Right lung (tissue), 10 donors: ENCODE results near the gene SNHG17. TPM values are rescaled to one million over a fixed set of nuclear protein-coding genes. Genes with fewer than 3 reads are reported as not detected.
"Not testable (repeated sequence)": the region's sequence is repeated elsewhere in the genome, so short reads cannot be mapped to it uniquely, and the experiment has no call there.

Experiments
- DNase-seq, 2 donors: peaks; one replicate each; pipeline ENCODE4 v3.0.0-alpha.2; 2013
- long read RNA-seq, 8 donors: transcript quantifications; one replicate each; lab custom pipeline, GENCODE V29; 2026
- polyA plus RNA-seq, 5 donors: library from polyadenylated mRNA; unstranded; fragments of 120-200 nt; gene quantifications; one replicate each; pipeline versions ENCODE4 v1.2.1 to v1.2.3, GENCODE V29; 2013; ENCODE audit warnings: inconsistent platforms in 1 of 5, low replicate concordance in 1 of 5; ENCODE audit not compliant: insufficient read length in 5 of 5, insufficient read depth in 1 of 5

The SNHG17 gene
- polyA plus RNA-seq, result 10 to 100 TPM; 22.4 to 54.9 (median 32.8) TPM
- long read RNA-seq, donor 1, partial matches to known transcripts, result 26 of 28 reads
- long read RNA-seq, donor 1, other reads (novel, unspliced or antisense), result 0 of 28 reads
- long read RNA-seq, donor 2, partial matches to known transcripts, result 0 of 15 reads
- long read RNA-seq, donor 2, other reads (novel, unspliced or antisense), result 14 of 15 reads
- long read RNA-seq, donor 3, partial matches to known transcripts, result 34 of 45 reads
- long read RNA-seq, donor 3, other reads (novel, unspliced or antisense), result 10 of 45 reads
- long read RNA-seq, donor 4, partial matches to known transcripts, result 10 of 15 reads
- long read RNA-seq, donor 4, other reads (novel, unspliced or antisense), result 5 of 15 reads
- long read RNA-seq, donor 5, partial matches to known transcripts, result 24 of 30 reads
- long read RNA-seq, donor 5, other reads (novel, unspliced or antisense), result 6 of 30 reads
- long read RNA-seq, donor 6, partial matches to known transcripts, result 14 of 16 reads
- long read RNA-seq, donor 6, other reads (novel, unspliced or antisense), result 0 of 16 reads
- long read RNA-seq, donor 7, partial matches to known transcripts, result 7 of 7 reads
- long read RNA-seq, donor 7, other reads (novel, unspliced or antisense), result 0 of 7 reads
- long read RNA-seq, donor 8, partial matches to known transcripts, result 5 of 7 reads
- long read RNA-seq, donor 8, other reads (novel, unspliced or antisense), result 0 of 7 reads

GRCh38 chr20:38434770-38435554 lies at the start of gene SNHG17:
SNHG17 (minus strand) TSS chr20:38435328.
- DNase-seq, result peak; percentile 88 to 89

- no peak for DNase-seq
These were observed 44.5 kb upstream of the SNHG17 start for GRCh38 chr20:38479596-38479995.

DNA sequence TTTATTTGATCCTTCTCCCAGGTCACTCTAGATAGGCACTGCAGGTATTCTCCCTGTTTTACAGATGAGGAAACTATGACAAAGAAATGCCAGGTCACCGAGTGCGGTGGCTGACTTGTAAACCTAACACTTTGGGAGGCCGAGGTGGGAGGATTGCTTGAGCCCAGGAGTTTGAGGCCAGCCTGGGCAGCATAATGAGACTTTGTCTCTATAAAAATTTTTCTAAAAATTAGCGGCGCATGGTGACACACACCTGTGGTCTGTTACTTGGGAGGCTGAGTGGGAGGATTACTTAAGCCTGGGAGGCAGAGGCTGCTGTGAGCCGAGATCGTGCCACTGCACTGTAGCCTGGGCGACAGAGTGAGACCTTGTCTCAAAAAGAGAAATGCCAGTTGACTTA lies 42.6 kb upstream of the SNHG17 start:
- DNase-seq, result no peak

- peak in 1 of 2 donors; percentile 11 for DNase-seq
These were observed 38.3 kb upstream of the SNHG17 start for GRCh38 chr20:38473367-38473795.

DNA sequence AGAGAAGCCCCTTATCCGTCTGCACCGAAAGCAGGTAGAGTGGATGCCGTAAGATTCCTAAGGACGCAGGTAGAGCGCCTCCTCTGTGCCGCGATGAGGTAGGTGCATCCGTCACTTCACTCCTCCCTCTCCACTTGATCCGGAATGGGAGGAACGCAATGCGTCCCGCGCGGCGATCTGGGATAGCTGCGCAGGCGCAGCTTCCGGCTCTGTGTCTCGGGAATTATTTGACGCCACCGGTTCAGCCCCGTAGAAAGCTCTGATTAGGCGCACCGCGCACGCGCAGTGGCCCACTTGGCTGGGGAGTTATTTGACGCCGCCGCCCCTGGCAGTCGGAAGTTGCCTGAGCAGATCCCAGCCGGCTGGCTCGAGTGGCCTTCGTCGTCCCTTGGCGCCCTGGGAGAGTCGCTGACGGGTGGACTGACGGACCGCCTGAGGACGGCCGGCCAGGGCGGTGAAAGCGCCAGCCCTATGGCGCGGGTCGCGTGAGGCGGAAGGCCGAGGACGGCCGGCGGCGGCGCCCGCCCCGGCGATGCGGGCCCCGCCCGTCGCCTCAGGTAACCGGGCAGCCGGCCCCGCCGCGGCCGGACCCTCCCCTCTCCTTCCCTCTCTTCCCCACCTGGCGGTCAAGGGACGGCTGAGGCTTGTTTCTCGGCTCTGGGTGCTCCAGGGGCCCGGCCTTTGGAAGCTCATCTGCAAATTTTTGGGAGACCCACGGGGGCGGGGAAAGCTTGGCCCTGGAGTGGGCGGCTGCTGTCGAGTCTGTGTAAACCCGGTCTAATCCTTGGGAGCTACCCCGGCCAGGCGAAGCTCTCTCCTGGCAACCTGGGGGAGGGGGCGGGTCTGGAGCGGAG lies 37.6 kb upstream of the SNHG17 start, which contains the start of gene RALGAPB:
TSS of gene RALGAPB (plus strand) at position 331 of the 854 bp plus-strand sequence. CDS start 15,590 bp downstream, outside the sequence.
- peak; percentile 100 for DNase-seq

DNA sequence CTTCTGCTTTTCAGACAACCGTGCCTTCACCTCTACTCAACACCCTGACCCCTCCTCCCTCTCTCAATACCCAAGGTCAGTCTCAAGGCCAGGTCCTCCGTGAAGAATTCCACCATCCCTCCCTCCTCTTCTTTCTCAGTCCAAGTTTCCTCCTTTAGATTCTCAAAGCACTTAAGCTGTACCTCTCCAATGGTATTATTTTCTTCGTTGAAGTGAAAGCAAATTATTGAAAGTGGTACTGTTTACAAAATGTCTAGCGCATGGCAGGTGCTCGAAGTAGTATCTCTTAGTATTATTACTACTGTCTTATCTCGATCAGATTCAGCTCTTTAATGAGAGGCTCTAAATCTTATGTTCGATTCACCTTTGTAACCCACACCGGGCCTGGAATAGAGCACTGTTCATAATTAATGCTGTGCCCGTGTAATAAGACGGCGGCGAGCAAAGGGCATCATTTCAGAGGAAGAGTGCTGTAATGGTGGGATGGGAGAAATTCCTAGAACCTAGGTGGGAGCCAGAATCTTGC lies 36.9 kb upstream of the SNHG17 start:
- no peak for DNase-seq

- DNase-seq, result no peak
These were observed 36.1 kb upstream of the SNHG17 start for GRCh38 chr20:38471245-38471644.

GRCh38 chr20:38466983-38467382 lies 31.9 kb upstream of the SNHG17 start:
- no peak for DNase-seq

- DNase-seq, result no peak
These were observed 31.0 kb upstream of the SNHG17 start for GRCh38 chr20:38466171-38466570.

DNA sequence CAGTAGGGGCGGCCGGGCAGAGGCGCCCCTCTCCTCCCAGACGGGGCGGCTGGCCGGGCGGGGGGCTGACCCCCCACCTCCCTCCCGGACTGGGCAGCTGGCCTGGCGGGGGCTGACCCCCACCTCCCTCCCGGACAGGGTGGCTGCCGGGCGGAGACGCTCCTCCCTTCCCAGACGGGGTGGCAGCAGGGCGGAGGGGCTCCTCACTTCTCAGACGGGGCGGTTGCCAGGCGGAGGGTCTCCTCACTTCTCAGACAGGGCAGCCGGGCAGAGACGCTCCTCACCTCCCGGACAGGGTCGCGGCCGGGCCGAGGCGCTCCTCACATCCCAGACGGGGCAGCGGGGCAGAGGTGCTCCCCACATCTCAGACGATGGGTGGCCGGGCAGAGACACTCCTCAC lies 26.4 kb upstream of the SNHG17 start:
- not testable (repeated sequence) for DNase-seq

DNA sequence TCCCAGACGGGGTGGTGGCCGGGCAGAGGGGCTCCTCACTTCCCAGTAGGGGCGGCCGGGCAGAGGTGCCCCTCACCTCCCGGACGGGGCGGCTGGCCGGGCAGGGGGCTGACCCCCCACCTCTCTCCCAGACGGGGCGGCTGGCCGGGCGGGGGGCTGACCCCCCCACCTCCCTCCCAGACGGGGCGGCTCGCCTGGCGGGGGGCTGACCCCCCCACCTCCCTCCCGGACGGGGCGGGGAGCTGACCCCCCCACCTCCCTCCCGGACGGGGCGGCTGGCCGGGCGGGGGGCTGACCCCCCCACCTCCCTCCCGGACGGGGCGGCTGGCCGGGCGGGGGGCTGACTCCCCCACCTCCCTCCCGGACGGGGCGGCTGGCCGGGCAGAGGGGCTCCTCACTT lies 26.0 kb upstream of the SNHG17 start:
- not testable (repeated sequence) for DNase-seq

- not testable (repeated sequence) for DNase-seq
These were observed 25.5 kb upstream of the SNHG17 start for GRCh38 chr20:38460631-38461030.

- peak; percentile 34 to 39 for DNase-seq
These were observed 25.0 kb upstream of the SNHG17 start for GRCh38 chr20:38460040-38460623.

DNA sequence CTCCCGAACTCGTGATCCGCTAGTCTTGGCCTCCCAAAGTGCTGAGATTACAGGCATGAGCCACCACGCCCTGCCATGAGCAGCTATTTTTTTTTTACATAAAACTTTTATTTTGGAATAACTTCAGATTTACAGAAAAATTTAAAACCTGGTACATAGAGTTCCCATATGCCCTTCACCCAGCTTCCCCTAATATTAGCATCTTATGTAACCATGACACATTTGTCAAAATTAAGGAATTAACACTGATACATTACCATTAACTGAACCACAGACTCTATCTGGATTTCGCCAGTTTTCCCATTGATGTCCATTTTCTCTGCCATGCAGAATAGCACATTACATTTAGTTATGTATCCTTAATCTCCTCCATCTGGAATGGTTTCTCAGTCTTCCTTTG lies 23.2 kb upstream of the SNHG17 start:
- no peak for DNase-seq

DNA sequence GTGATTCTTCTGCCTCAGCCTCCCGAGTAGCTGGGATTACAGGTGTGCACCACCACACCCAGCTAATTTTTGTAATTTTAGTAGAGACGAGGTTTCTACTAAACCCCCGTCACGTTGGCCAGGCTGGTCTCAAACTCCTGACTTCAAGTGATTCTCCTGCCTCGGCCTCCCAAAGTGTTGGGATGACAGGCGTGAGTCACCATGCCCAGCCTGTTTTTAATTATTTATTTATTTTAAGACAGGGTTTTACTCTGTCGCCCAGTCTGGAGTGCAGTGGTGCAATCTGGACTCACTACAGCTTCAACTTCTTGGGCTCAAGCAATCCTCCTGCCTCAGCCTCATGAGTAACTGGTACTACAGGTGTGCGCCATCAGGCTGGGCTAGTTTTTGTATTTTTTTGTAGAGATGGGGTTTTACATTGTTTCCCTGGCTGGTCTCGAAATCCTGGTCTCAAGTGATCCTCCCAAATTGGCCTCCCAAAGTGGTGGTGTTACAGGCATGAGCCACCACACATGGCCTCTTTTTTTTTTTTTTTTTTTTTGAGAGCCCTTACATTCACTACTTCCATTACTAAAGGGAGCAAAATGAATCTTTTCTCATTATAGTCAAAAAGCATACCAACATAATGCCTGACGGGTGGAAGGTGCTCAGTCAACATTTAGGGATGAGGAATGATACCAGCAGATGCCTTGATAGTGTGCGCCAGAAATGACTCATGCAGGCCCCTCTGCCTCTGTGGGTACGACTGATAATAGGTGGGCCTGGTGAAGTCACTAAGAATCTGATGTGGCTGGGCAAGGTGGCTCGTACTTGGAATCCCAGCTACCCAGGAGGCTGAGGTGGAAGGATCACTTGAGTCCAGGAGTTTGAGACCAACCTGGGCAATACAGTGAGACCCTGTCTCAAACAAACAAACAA lies 19.7 kb upstream of the SNHG17 start:
- no peak for DNase-seq

- no peak for DNase-seq
These were observed 18.8 kb upstream of the SNHG17 start for GRCh38 chr20:38453941-38454340.

- no peak for DNase-seq
These were observed 17.9 kb upstream of the SNHG17 start for GRCh38 chr20:38452880-38453624.

DNA sequence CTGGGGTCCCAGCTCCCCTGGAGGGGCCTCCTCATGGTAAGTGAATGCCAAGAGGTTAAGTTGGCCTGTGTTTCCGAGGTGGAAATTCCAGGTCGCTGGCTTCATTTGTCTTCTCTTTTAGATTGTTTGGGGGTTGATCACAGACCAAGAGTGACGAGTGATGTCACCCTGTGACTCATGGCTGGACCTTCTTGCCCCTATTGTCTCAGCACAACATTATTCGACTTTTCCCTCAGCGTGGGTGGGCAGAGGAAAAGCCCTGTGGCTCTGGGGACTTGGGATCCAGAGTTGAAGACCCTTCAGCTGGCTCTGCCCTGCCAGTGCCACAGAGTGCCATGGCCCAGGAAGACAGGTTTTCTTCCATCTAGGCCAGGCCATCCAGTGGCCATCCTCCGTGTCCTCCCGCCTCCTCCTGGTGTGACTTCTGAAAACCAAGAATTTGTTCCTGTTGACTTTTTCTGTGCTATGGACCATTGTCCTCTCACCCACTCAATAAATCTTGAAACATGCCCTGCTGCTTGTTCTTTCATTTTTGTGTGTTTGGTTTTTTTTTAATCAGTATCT lies 15.4 kb upstream of the SNHG17 start:
- DNase-seq, result no peak
